PC-3 (cell line): Measurements from ENCODE around the gene ZNF530.

Experiments used
- CTCF ChIP-seq: fragments of 300-600 bp; sonication (generic); conservative IDR thresholded peaks from 2 replicates; pipeline ENCODE4 v1.5.1; 2017; ENCODE audit warnings: antibody characterized with exemption, low read depth, mild to moderate bottlenecking, low read length
- EZH2 ChIP-seq: fragments of 300-600 bp; sonication (generic); IDR thresholded peaks from one replicate; pipeline ENCODE4 v1.6.1; 2017; ENCODE audit warnings: antibody characterized with exemption, mild to moderate bottlenecking, low read length; ENCODE audit not compliant: unreplicated experiment

GRCh38 chr19:57613941-57614743 is 14.5 kb downstream of the ZNF530 start, which contains the start of gene ZNF134:
- TF ChIP-seq CTCF = no peak; the same call in 1 of the 2 replicates
- no peak for TF ChIP-seq EZH2
